Fibroblast of mammary gland (primary cell): ENCODE results near the gene RNF183.

Experiments used
- DNase-seq: peaks from one replicate; pipeline ENCODE4 v3.0.0-alpha.2; 2010; ENCODE audit warnings: low read depth
- H3K4me3 ChIP-seq: 2 replicates; pipeline ENCODE4 v1.5.1; 2011; ENCODE audit warnings: low read depth, mild to moderate bottlenecking, low read length, moderate library complexity; ENCODE audit not compliant: control insufficient read depth
- TF ChIP-seq, protein P1 (sequence below): conservative IDR thresholded peaks from 2 replicates; pipeline ENCODE4 v1.5.1; 2011; ENCODE audit warnings: low read depth, low read length, inconsistent platforms; ENCODE audit not compliant: control insufficient read depth, insufficient read depth

The RNF183 gene

DNA sequence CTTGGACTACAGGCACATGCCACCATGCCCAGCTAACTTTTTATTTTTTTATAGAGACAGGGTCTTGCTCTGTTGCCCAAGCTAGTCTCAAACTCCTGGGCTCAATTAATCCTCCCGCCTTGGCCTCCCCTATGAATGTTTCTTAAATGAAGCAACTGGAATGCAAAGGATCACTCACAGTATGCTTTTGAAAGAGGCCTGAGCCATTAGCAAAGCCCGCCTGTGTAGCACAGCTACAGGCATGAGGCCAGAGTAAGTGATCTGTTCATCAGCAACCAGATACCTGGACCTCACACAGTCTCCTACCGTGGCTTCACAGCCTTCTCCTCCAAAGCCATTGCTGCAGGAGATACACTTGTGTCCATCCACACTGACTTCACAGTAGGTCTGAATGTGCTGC is 16.9 kb upstream of the RNF183 start:
- TF ChIP-seq, protein P1, sequence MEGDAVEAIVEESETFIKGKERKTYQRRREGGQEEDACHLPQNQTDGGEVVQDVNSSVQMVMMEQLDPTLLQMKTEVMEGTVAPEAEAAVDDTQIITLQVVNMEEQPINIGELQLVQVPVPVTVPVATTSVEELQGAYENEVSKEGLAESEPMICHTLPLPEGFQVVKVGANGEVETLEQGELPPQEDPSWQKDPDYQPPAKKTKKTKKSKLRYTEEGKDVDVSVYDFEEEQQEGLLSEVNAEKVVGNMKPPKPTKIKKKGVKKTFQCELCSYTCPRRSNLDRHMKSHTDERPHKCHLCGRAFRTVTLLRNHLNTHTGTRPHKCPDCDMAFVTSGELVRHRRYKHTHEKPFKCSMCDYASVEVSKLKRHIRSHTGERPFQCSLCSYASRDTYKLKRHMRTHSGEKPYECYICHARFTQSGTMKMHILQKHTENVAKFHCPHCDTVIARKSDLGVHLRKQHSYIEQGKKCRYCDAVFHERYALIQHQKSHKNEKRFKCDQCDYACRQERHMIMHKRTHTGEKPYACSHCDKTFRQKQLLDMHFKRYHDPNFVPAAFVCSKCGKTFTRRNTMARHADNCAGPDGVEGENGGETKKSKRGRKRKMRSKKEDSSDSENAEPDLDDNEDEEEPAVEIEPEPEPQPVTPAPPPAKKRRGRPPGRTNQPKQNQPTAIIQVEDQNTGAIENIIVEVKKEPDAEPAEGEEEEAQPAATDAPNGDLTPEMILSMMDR, result no peak
- DNase-seq, result no peak
- no peak overlapping the region for H3K4me3 ChIP-seq

DNA sequence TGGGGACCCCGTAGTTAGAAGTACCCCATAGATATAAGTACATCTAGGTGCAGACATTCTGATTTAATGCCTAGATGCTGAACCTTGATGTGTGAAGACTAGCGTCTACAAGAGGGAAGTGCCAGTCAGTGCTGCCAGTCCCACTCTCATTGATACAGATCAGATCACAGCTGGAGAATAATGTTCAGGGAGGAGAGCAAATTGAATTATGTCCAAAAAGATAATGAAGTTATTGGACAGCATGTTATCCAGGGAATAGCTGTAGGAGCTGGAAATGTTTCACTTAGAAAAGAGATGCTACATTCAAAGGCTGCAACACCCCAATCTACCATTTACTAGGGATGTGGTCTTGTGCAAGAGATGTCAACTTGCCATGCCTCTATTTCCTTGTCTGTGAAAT is 15.9 kb upstream of the RNF183 start:
- no peak overlapping the region for H3K4me3 ChIP-seq
- DNase-seq, result no peak
- TF ChIP-seq, protein P1, result no peak

DNA sequence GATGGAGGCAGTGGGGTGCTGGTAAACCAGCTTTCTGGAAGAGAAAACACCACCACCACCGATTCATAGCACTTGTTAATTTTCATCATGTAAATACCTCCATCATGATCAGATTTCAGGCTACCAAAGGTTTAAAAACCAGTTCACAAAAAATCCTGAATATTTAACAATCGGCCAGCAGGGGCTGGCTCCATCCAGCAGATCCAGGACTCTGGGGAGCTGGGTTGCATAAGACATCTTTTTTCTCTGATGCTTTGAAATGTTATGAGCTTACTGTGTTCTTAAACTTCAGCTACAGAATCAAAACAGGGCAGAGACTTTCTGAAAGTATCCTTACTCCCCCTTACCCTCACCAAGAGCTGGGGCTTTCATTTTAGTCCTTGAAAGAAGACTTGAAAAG is 14.6 kb upstream of the RNF183 start:
- TF ChIP-seq, protein P1, result peak; percentile 36
- DNase-seq, result peak; percentile 40

DNA sequence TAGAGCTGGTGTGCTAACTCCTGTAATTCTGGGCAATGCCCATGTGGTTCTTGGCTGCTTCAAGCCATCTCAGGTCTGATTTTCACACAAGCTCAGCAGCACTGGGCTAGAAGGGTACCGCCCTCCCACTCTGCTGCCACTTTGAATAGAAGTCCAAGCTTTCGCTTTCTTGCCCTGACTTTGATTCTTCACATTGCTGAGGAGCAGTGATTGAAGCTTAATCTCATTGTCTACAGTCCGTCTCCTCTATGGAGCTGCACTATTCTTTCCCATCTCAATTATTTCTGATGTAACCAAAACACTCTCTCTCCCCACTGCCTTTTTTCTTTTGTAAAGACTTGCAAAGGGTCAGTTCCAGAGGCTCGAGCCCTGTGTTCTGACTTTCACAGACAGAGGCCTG is 12.9 kb upstream of the RNF183 start:
- H3K4me3 ChIP-seq, result no peak overlapping the region
- TF ChIP-seq, protein P1, result no peak
- DNase-seq, result no peak

More for the DNA sequence above, 14.6 kb upstream of the RNF183 start:
- no peak overlapping the region for H3K4me3 ChIP-seq

DNA sequence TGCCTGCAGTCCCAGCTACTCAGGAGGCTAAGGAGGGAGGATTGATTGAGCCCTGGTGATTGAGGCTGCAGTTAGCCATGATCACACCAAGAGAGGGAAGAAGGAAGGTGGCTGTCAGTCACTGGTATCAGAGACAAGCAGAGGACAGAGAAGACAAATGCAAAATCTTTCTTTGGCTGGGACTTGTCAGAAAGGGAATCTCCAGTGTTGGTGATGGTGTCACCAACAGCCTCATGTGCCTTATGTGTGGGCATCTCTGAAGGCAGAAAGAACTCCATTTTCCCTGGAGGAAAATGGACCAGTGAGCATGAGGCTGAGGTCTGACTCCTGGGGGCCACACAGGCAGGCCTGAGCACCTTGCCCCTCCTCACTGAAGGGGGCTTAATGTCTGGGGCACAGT is 12.1 kb upstream of the RNF183 start:
- DNase-seq, result no peak
- TF ChIP-seq, protein P1, result no peak
- H3K4me3 ChIP-seq, result no peak overlapping the region

DNA sequence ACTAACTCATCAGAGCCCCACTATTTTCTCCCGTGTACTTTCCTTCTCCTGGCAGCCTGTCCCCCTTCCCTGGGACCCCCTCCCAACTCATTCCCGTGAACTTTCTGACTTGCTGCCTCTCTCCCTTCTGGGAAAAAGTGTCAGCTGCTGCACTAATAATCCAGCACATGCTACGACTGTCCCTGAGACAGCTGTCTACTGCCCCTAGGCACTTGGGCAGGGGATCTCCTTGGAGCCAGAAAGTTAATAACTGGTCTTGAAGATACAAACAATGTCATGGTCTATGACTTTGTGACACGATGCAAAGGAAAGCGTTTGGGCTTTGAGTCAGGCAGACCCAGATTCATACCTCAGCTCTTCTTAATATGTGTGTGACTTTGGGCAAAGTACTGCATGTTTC is 10.1 kb upstream of the RNF183 start:
- no peak overlapping the region for H3K4me3 ChIP-seq
- DNase-seq, result no peak
- TF ChIP-seq, protein P1, result no peak

DNA sequence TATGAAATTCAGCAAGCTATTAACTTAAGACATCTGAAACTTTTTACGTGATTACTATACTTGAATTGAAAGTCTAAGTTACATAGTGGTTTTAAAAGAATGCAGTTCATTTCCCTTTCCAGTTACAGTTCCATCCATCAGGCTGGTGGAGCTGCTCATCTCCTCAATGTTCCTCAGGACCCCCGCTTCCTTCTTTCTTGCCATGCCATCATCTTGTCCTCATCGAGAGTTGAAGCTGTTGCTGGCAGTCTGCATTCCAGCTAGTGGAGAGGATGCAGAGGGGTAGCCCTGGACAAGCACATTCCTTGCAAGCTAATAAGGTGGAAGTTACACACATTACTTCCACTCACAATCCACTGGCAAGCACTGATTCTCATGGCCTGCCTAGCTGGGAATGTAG is 8.8 kb upstream of the RNF183 start:
- no peak for DNase-seq
- TF ChIP-seq, protein P1, result no peak
- H3K4me3 ChIP-seq, result no peak overlapping the region
